Measurements from ENCODE around the gene ANKRD9. TPM values are rescaled to one million over a fixed set of nuclear protein-coding genes. Genes with fewer than 3 reads are reported as not detected.

Gene ANKRD9
- total and polyA plus RNA-seq, 9 of the 15 experiments (the other 6 are each of a cell fraction or from before 2014, with no cell fraction given) = 0.04 to 32.9 (median 5.3) TPM

DNA sequence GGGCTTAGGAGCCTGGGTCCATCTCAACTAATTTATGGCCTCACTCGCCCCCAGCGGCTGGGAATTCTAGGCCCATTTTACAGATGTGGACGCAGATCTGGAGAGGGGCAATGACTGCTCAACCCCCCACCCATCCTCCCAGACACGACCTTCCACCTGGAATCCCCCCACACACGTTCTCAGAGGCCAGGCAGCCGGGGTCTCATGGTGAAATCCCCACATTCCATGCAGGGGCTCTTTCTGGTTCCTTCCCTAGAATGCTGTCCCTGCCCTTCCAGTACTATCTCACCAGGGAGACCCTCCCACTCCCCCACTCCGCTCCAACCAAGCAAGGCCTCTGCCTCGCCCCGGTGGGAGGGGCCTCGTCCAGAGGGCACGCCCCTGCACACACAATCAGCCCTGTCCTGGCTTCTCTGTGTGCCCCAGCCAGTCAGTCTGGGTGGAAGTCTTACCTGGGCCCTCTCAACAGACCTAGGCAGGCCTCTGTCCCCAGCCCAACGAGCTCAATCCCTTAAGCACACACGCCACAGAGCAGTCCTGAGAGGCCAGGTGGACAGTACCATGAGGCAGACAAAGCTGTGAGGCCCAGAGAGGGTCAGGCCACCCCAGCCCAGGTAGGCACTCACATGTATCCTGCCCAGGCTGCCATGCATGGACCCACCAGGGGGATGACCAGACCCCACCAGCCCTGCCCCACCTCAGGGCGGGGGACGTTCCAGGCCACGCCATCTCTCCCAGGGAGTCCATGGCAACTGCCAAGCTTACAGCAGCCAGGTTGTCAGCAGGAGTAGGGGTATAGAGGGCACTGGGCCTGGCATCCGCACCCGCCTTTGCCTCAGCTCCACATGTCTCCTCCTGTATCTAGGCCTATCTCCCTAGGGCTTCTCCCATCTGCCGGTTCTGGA lies 1.3 kb upstream of the ANKRD9 start:
- H3K79me2 ChIP-seq (ENCODE audit: control insufficient read depth, insufficient read depth, low read length) = peaks cover 15% of the 10 kb centered on the region; the same call in 2 of the 3 replicates
- peak overlapping the region; percentile 78; the same call in 2 of the 3 replicates for H3K27ac ChIP-seq (ENCODE audit: extremely low read depth, low read depth, low read length)
- POLR2A ChIA-PET = no interaction called here
- peaks cover 4% of the 10 kb centered on the region; the same call in 1 of the 2 replicates for H4K20me1 ChIP-seq (replicated peaks; ENCODE audit: control insufficient read depth, insufficient read depth, low read length)
- no TSS peak for BruUV-seq (replicated peaks)
- peaks cover 13% of the 10 kb centered on the region; the same call in 1 of the 3 replicates for H3K36me3 ChIP-seq (ENCODE audit: control insufficient read depth, insufficient read depth, low read length)
- 32% methylated on average over 17 of the region's 19 CpGs for WGBS (ENCODE audit: insufficient coverage, low coverage, missing lambda C conversion rate)
- in situ Hi-C loops (cut with MboI) (loop anchor here (10.0 to 25.0 kb wide), 2 partner anchors 186 to 401 kb away; partner anchors contain the start of gene AMN), intact Hi-C loops (cut with micrococcal nuclease) (no loop called here)
- H3K4me2 ChIP-seq (ENCODE audit: insufficient read depth, low read length) = peak overlapping the region; percentile 84
- H3K9ac ChIP-seq (ENCODE audit: insufficient read depth in 1 of 2, low read depth in 2 of 2, low read length in 2 of 2) = peak overlapping the region; percentile 53 to 91
- no peaks in the 10 kb centered on the region for H3K27me3 ChIP-seq (ENCODE audit: control insufficient read depth in 2 of 2, insufficient read depth in 2 of 2, low read length in 2 of 2)
- peak overlapping the region; percentile 50; the same call in 1 of the 2 replicates for H3K4me3 ChIP-seq
- DNase-seq (ENCODE audit: extremely low read depth in 1 of 4, low spot score in 3 of 4) = peak; percentile 67 to 84 (median 72)
- FAIRE-seq = peak; percentile 87
- H3K9me1 ChIP-seq (ENCODE audit: control insufficient read depth, insufficient read depth, low read length) = no peaks in the 10 kb centered on the region
- CTCF ChIA-PET (ENCODE audit: low intra/inter-chr PET ratio) = no interaction called here
- peaks cover 8 to 58% of the 10 kb centered on the region in 2 experiments; a peak in 4 of 5 replicates for H3K4me1 ChIP-seq (replicated peaks in 1 of 2; ENCODE audit: control insufficient read depth in 2 of 2, insufficient read depth in 2 of 2, low read length in 2 of 2)
- peak; percentile 79 for ATAC-seq
- H3K9me3 ChIP-seq (replicated peaks; ENCODE audit: control insufficient read depth, insufficient read depth, low read depth, low read length) = no peaks in the 10 kb centered on the region
- H2AFZ ChIP-seq (ENCODE audit: low read depth, low read length) = peak overlapping the region; percentile 93
- TF ChIP-seq KDM1A (IDR thresholded peaks at IDR 0.05) (0 out of 4 replicates have a peak, but pooled peaks have one; percentile 5 to 49), NRF1 (conservative IDR thresholded peaks at IDR 0.05 in 1 of 2, IDR thresholded peaks at IDR 0.05 in 1 of 2) (peak; percentile 14 to 26; a peak in 1 of 4 replicates), ZBTB7A (IDR thresholded peaks at IDR 0.05; ENCODE audit: borderline replicate concordance, control insufficient read depth, low read depth, low read length) (peak; percentile 72; the same call in 1 of the 2 replicates), TBP (optimal IDR thresholded peaks at IDR 0.05; ENCODE audit: low read depth, low read length) (peak; percentile 17), ARID1B (IDR thresholded peaks at IDR 0.05) (0 out of 2 replicates have a peak, but pooled peaks have one; percentile 6), PYGO2 (tag; IDR thresholded peaks at IDR 0.05) (no peak), ZBTB1 (CRISPR knock-in tag; IDR thresholded peaks at IDR 0.05; ENCODE audit: borderline replicate concordance, low read depth) (peak; percentile 39; the same call in 1 of the 2 replicates), PHB (CRISPR knock-in tag; IDR thresholded peaks at IDR 0.05) (no peak), DMBX1 (CRISPR knock-in tag; IDR thresholded peaks at IDR 0.05; ENCODE audit: borderline replicate concordance) (no peak)
- TF ChIP-seq, protein P1, sequence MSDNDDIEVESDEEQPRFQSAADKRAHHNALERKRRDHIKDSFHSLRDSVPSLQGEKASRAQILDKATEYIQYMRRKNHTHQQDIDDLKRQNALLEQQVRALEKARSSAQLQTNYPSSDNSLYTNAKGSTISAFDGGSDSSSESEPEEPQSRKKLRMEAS (CRISPR knock-in tag; IDR thresholded peaks at IDR 0.05) = peak; percentile 40; the same call in 1 of the 2 replicates
- TF ChIP-seq, protein P2, sequence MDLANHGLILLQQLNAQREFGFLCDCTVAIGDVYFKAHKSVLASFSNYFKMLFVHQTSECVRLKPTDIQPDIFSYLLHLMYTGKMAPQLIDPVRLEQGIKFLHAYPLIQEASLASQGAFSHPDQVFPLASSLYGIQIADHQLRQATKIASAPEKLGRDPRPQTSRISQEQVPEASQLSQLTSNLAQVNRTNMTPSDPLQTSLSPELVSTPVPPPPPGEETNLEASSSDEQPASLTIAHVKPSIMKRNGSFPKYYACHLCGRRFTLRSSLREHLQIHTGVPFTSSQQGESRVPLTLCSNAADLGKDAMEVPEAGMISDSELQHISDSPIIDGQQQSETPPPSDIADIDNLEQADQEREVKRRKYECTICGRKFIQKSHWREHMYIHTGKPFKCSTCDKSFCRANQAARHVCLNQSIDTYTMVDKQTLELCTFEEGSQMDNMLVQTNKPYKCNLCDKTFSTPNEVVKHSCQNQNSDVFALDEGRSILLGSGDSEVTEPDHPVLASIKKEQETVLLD (IDR thresholded peaks at IDR 0.05) = peak; percentile 50; the same call in 1 of the 2 replicates
- TF ChIP-seq, protein P3, sequence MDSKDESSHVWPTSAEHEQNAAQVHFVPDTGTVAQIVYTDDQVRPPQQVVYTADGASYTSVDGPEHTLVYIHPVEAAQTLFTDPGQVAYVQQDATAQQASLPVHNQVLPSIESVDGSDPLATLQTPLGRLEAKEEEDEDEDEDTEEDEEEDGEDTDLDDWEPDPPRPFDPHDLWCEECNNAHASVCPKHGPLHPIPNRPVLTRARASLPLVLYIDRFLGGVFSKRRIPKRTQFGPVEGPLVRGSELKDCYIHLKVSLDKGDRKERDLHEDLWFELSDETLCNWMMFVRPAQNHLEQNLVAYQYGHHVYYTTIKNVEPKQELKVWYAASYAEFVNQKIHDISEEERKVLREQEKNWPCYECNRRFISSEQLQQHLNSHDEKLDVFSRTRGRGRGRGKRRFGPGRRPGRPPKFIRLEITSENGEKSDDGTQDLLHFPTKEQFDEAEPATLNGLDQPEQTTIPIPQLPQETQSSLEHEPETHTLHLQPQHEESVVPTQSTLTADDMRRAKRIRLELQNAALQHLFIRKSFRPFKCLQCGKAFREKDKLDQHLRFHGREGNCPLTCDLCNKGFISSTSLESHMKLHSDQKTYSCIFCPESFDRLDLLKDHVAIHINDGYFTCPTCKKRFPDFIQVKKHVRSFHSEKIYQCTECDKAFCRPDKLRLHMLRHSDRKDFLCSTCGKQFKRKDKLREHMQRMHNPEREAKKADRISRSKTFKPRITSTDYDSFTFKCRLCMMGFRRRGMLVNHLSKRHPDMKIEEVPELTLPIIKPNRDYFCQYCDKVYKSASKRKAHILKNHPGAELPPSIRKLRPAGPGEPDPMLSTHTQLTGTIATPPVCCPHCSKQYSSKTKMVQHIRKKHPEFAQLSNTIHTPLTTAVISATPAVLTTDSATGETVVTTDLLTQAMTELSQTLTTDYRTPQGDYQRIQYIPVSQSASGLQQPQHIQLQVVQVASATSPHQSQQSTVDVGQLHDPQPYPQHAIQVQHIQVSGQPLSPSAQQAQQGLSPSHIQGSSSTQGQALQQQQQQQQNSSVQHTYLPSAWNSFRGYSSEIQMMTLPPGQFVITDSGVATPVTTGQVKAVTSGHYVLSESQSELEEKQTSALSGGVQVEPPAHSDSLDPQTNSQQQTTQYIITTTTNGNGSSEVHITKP (IDR thresholded peaks at IDR 0.05; ENCODE audit: partially characterized antibody) = peak; percentile 56
